Vagina (tissue), 2 donors: ENCODE results near the gene KATNB1.

ENCODE experiments used
- CTCF ChIP-seq, 3 experiments: fragments of 450-650 bp in 2 of 3; fragments of 200-600 bp in 1 of 3; sonication (generic) in 1 of 3; IDR thresholded peaks; one replicate each; pipeline ENCODE4 v1.5.1; 2017 to 2019; ENCODE audit warnings: antibody characterized with exemption in 3 of 3, mild to moderate bottlenecking in 2 of 3, moderate library complexity in 2 of 3
- POLR2AphosphoS5 ChIP-seq, 2 donors: sonication (generic); formaldehyde crosslinking; IDR thresholded peaks; one replicate each; pipeline ENCODE4 v1.9.0; 2017; ENCODE audit warnings: antibody characterized with exemption in 2 of 2, mild to moderate bottlenecking in 2 of 2, low read depth in 1 of 2; ENCODE audit not compliant: insufficient read depth in 1 of 2

- TF ChIP-seq POLR2AphosphoS5 (IDR thresholded peaks at IDR 0.05; ENCODE audit: insufficient read depth in 1 of 2, low read depth in 1 of 2) (no peak), CTCF (IDR thresholded peaks at IDR 0.05) (no peak)
Measured at GRCh38 chr16:57711993-57712392, 23.6 kb upstream of the KATNB1 start.
